Endothelial cell (in vitro differentiated cells): ENCODE measurements around the gene TBCE. TPM values are rescaled to one million over a fixed set of nuclear protein-coding genes. Genes with fewer than 3 reads are reported as not detected.

Experiments used
- DNase-seq: peaks from one replicate; pipeline ENCODE4 v3.0.0; 2021; ENCODE audit warnings: low spot score
- H3K27ac Mint-ChIP-seq: one replicate; pipeline ENCODE4 v1.8.0; 2021; ENCODE audit warnings: mixed read lengths, inconsistent platforms; ENCODE audit not compliant: unreplicated experiment
- H3K27me3 Mint-ChIP-seq: one replicate; pipeline ENCODE4 v1.8.0; 2021; ENCODE audit warnings: mild to moderate bottlenecking, moderate library complexity, mixed read lengths, inconsistent platforms; ENCODE audit not compliant: unreplicated experiment
- H3K36me3 Mint-ChIP-seq: one replicate; pipeline ENCODE4 v1.8.0; 2021; ENCODE audit warnings: mild to moderate bottlenecking, low read depth, mixed read lengths, inconsistent platforms; ENCODE audit not compliant: unreplicated experiment
- H3K4me1 Mint-ChIP-seq: one replicate; pipeline ENCODE4 v1.8.0; 2021; ENCODE audit warnings: mild to moderate bottlenecking, mixed read lengths, inconsistent platforms; ENCODE audit not compliant: unreplicated experiment
- H3K4me3 Mint-ChIP-seq: one replicate; pipeline ENCODE4 v1.8.0; 2021; ENCODE audit warnings: mild to moderate bottlenecking, mixed read lengths, inconsistent platforms; ENCODE audit not compliant: unreplicated experiment
- H3K9me3 Mint-ChIP-seq: one replicate; pipeline ENCODE4 v1.8.0; 2021; ENCODE audit warnings: mixed read lengths, inconsistent platforms; ENCODE audit not compliant: unreplicated experiment
- total RNA-seq: library from RNA; stranded (reverse); fragmentation: NEBNext Ultra II Directional; extraction: Animal tissue kit (Norgen Biotek cat#: 25700); gene quantifications from one replicate; pipeline ENCODE4 v1.2.1, GENCODE V29; 2021; ENCODE audit not compliant: unreplicated experiment
- TF ChIP-seq, protein P1 (sequence below): fragments of 200-600 bp; sonication (generic); IDR thresholded peaks from one replicate; pipeline ENCODE4 v1.5.0; 2021; ENCODE audit warnings: antibody characterized with exemption; ENCODE audit not compliant: unreplicated experiment

The TBCE gene
- total RNA-seq, 1 donor from 2014 or later: 24.7 TPM

DNA sequence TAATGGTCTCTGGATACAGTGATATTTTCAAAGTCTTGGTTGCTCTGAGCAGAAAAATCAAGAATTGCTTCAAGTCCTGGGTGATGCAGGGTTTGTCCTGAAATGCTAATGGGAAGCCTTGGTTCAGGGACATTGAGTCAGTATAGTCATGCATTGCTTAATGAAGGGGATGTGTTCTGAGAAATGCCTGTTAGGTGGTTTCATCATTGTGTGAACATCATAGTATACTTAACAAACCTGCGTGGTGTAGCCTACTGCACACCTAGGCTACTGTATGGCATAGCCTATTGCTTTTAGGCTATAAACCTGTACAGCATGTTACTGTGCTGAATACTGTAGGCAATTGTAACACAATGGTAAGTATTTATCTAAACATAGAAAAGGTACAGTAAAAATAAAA is 36.4 kb downstream of the TBCE start:
- peaks cover 3% of the 10 kb centered on the region for H3K4me1 Mint-ChIP-seq
- H3K9me3 Mint-ChIP-seq: no peaks in the 10 kb centered on the region
- no peak overlapping the region for H3K27ac Mint-ChIP-seq
- peaks cover 3% of the 10 kb centered on the region for H3K36me3 Mint-ChIP-seq
- H3K27me3 Mint-ChIP-seq: no peaks in the 10 kb centered on the region
- no peak overlapping the region for H3K4me3 Mint-ChIP-seq
- no peak for DNase-seq
- TF ChIP-seq, protein P1, sequence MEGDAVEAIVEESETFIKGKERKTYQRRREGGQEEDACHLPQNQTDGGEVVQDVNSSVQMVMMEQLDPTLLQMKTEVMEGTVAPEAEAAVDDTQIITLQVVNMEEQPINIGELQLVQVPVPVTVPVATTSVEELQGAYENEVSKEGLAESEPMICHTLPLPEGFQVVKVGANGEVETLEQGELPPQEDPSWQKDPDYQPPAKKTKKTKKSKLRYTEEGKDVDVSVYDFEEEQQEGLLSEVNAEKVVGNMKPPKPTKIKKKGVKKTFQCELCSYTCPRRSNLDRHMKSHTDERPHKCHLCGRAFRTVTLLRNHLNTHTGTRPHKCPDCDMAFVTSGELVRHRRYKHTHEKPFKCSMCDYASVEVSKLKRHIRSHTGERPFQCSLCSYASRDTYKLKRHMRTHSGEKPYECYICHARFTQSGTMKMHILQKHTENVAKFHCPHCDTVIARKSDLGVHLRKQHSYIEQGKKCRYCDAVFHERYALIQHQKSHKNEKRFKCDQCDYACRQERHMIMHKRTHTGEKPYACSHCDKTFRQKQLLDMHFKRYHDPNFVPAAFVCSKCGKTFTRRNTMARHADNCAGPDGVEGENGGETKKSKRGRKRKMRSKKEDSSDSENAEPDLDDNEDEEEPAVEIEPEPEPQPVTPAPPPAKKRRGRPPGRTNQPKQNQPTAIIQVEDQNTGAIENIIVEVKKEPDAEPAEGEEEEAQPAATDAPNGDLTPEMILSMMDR: no peak

DNA sequence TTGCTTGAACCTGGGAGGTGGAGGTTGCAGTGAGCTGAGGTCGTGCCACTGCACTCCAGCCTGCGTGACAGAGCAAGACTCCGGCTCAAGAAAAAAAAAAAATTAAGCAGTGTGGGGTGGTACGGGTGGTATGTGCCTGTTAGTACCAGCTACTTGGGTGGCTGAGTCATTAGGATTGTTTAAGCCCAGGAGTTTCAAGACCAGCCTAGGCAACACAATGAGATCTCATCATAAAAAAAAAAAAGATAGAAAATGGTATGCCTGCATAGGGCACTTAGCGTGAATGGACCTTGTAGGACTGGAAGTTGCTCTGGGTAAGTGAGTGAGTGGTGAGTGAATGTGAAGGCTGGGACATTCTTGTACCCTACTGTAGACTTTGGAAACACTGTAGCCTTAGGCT is 37.0 kb downstream of the TBCE start:
- peaks cover 3% of the 10 kb centered on the region for H3K36me3 Mint-ChIP-seq
- no peak overlapping the region for H3K4me3 Mint-ChIP-seq
- TF ChIP-seq, protein P1: no peak
- no peaks in the 10 kb centered on the region for H3K9me3 Mint-ChIP-seq
- no peaks in the 10 kb centered on the region for H3K27me3 Mint-ChIP-seq
- no peak for DNase-seq
- H3K27ac Mint-ChIP-seq: no peak overlapping the region
- peaks cover 2% of the 10 kb centered on the region for H3K4me1 Mint-ChIP-seq

DNA sequence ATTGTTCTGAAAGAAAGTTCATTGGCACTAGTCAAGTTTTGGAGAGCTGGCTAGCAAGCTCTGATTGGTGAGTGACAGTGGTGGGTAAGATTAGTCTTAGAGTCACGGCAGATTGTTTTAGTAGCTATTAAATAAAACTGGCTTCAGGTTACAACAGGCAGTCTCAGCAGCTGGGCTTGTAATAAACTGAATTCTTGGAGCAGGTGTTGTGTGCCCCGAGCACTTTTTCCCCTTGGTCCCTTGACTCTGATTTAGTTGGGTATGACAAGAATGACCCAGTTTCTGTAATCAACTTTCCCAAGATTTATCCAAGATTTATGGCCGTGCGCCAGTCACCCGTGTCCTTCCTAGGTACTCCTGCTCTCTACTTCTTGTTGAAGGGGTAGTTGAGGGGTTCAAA is 40.2 kb downstream of the TBCE start:
- peaks cover 3% of the 10 kb centered on the region for H3K36me3 Mint-ChIP-seq
- no peak for DNase-seq
- no peaks in the 10 kb centered on the region for H3K4me1 Mint-ChIP-seq
- H3K9me3 Mint-ChIP-seq: no peaks in the 10 kb centered on the region
- peaks cover 3% of the 10 kb centered on the region for H3K27me3 Mint-ChIP-seq
- H3K27ac Mint-ChIP-seq: no peak overlapping the region
- TF ChIP-seq, protein P1: no peak
- H3K4me3 Mint-ChIP-seq: no peak overlapping the region

DNA sequence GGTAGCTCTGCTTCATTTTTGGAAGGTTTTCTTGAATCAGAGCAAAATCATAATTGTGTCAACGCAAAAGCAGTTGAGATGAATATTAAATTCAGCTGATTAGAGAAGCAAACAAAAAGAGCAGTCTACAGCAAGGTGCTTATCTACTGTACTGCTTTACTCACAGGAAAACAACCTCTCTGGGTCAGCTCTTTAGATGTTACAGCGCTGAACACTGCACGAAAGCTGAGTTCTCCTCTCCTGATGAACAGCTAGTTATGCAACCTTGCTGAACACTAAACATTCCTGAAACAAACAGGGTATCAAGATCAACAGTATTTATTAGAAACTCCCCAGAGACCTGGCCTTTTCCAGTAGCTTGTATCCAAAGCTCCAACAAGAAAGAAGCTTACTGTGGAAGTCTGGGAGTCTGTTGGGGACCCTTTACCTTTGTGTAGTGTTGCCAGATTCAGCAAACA is 41.3 kb downstream of the TBCE start:
- DNase-seq: no peak

DNA sequence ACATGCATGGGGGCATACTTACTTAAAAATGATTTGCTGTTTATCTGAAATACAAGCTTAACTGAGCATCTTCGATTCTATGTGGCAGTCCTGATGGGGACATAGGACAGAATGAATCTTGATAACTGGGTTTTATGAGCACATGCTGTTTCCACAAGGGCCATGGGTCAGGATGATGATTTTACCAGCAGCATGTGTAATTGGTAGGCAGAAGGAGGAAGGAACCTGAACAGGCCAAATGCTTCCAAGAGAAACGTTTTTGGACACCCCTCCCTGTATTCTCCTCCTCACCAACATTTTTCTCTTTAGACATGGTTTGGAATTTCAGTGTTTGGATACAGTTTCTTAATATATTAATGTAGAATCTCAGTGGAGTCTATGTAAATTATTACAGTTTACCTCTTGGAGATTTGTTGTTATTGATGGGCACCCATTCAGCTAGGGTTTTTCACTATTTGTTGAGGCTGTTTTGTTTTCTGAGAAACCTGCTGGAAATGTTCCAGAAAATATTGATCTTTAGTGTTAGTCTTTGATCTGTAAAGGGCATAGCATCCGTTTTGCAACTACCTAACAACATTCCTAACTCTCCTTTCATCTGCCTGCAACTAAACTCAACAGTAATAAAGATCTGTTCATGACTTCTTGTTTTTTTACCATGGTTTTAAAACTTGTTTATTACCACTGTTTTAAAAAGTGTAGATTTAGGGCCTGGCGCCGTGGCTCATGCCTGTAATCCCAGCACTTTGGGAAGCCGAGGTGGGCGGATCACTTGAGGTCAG is 42.0 kb downstream of the TBCE start:
- Mint-ChIP-seq H3K27ac (no peak overlapping the region), H3K4me1 (no peaks in the 10 kb centered on the region), H3K36me3 (no peaks in the 10 kb centered on the region), H3K4me3 (no peak overlapping the region), H3K27me3 (peaks cover 3% of the 10 kb centered on the region), H3K9me3 (no peaks in the 10 kb centered on the region)
- TF ChIP-seq, protein P1: no peak
- DNase-seq: no peak

More for the DNA sequence above, 41.3 kb downstream of the TBCE start:
- Mint-ChIP-seq H3K27ac (no peak overlapping the region), H3K4me1 (no peaks in the 10 kb centered on the region), H3K4me3 (no peak overlapping the region), H3K36me3 (peaks cover 1% of the 10 kb centered on the region), H3K27me3 (peaks cover 3% of the 10 kb centered on the region), H3K9me3 (no peaks in the 10 kb centered on the region)
- TF ChIP-seq, protein P1: no peak
